Keratinocyte (primary cell): ENCODE data around the gene MLLT1. TPM values are rescaled to one million over a fixed set of nuclear protein-coding genes. Genes with fewer than 3 reads are reported as not detected.

Experiments used
- DNase-seq: peaks from one replicate; pipeline ENCODE4 v3.0.0-alpha.2; 2011; ENCODE audit warnings: low read depth, missing footprints, low spot score
- FAIRE-seq: peaks from 2 replicates; lab custom pipeline; 2011; peaks lifted over from hg19 to GRCh38; lab: Jason Lieb, UNC
- H2AFZ ChIP-seq: 2 replicates; pipeline ENCODE4 v1.6.0; 2012; ENCODE audit warnings: low read length, control low read depth, inconsistent platforms; ENCODE audit not compliant: control insufficient read depth
- H3K27ac ChIP-seq: 2 replicates; pipeline ENCODE4 v1.5.1; 2011; ENCODE audit warnings: low read length; ENCODE audit not compliant: control insufficient read depth, insufficient read depth
- H3K27me3 ChIP-seq: 3 replicates; pipeline ENCODE4 v1.6.0; 2011; ENCODE audit warnings: low read length; ENCODE audit not compliant: control insufficient read depth, insufficient read depth; ENCODE audit errors: extremely low read depth
- H3K36me3 ChIP-seq, 2 experiments: 2 replicates in 1 of 2; 3 replicates in 1 of 2; pipeline ENCODE4 v1.5.1; 2011; ENCODE audit warnings: low read length in 2 of 2, mild to moderate bottlenecking in 1 of 2; ENCODE audit not compliant: control insufficient read depth in 2 of 2, insufficient read depth in 2 of 2; ENCODE audit errors: extremely low read depth in 1 of 2
- H3K4me1 ChIP-seq: 3 replicates; pipeline ENCODE4 v1.5.1; 2011; ENCODE audit warnings: low read length; ENCODE audit not compliant: control insufficient read depth, insufficient read depth; ENCODE audit errors: extremely low read depth
- H3K4me2 ChIP-seq: 3 replicates; pipeline ENCODE4 v1.6.0; 2011; ENCODE audit warnings: low read depth, low read length; ENCODE audit not compliant: control insufficient read depth, insufficient read depth; ENCODE audit errors: extremely low read depth
- H3K4me3 ChIP-seq, 3 experiments: fragments of 200-600 bp in 1 of 3; sonication (generic) in 1 of 3; 2 replicates in 2 of 3; 3 replicates in 1 of 3; pipeline ENCODE4 v1.5.1; 2011 to 2016; ENCODE audit warnings: low read length in 3 of 3, mild to moderate bottlenecking in 3 of 3, control low read depth in 2 of 3, inconsistent platforms in 1 of 3, low read depth in 1 of 3, mixed read lengths in 1 of 3, mixed run types in 1 of 3, moderate library complexity in 1 of 3; ENCODE audit not compliant: control insufficient read depth in 2 of 3, insufficient read depth in 2 of 3; ENCODE audit errors: extremely low read depth in 1 of 3
- H3K79me2 ChIP-seq: 2 replicates; pipeline ENCODE4 v1.6.0; 2012; ENCODE audit warnings: low read length; ENCODE audit not compliant: control insufficient read depth, insufficient read depth
- H3K9ac ChIP-seq: 3 replicates; pipeline ENCODE4 v1.6.0; 2011; ENCODE audit warnings: low read length; ENCODE audit not compliant: control insufficient read depth, insufficient read depth; ENCODE audit errors: extremely low read depth
- H3K9me1 ChIP-seq: 3 replicates; pipeline ENCODE4 v1.6.0; 2011; ENCODE audit warnings: low read length; ENCODE audit not compliant: control insufficient read depth, insufficient read depth; ENCODE audit errors: extremely low read depth
- H3K9me3 ChIP-seq: 2 replicates; pipeline ENCODE4 v1.5.1; 2012; ENCODE audit warnings: low read depth, low read length; ENCODE audit not compliant: control insufficient read depth
- H4K20me1 ChIP-seq: 3 replicates; pipeline ENCODE4 v1.6.0; 2011; ENCODE audit warnings: low read length; ENCODE audit not compliant: control insufficient read depth, insufficient read depth; ENCODE audit errors: extremely low read depth
- CTCF ChIP-seq, 3 experiments: IDR thresholded peaks in 1 of 3; conservative IDR thresholded peaks in 1 of 3; optimal IDR thresholded peaks in 1 of 3; 2 replicates in 2 of 3; 3 replicates in 1 of 3; pipeline versions ENCODE3 to v1.5.1; 2011; ENCODE audit warnings: low read length in 3 of 3, mild to moderate bottlenecking in 3 of 3, moderate library complexity in 2 of 3, control low read depth in 1 of 3, inconsistent platforms in 1 of 3; ENCODE audit not compliant: insufficient read depth in 2 of 3; ENCODE audit errors: extremely low read depth in 1 of 3
- EZH2 ChIP-seq: IDR thresholded peaks from one replicate; pipeline ENCODE4 v1.6.1; 2012; ENCODE audit warnings: inconsistent platforms, mild to moderate bottlenecking, low read length, moderate library complexity
- dilution Hi-C: fragments of 300-500 bp; cut with MboI; formaldehyde crosslinking; loops from one replicate; pipeline ENCODE4 v1.7.0; 2020; ENCODE audit warnings: low sequenced_read_pairs; ENCODE audit not compliant: extremely low pct_ligation_motif_present
- polyA plus RNA-seq, 5 experiments: library from polyadenylated mRNA; depleted of rRNA in 3 of 5; stranded (reverse) in 3 of 5; stranded (forward) in 1 of 5; unstranded in 1 of 5; fragments of >200 nt; gene quantifications; 1 replicate in 1 of 5; 2 replicates in 3 of 5; 3 replicates in 1 of 5; pipeline versions ENCODE4 v1.2.1 to v1.2.3, GENCODE V29; 2011 to 2012; ENCODE audit warnings: missing spikeins in 2 of 5, low read depth in 1 of 5, low replicate concordance in 1 of 5

Gene MLLT1
- polyA plus RNA-seq, 1 donor (not counting 4 experiments of a cell fraction or from before 2014, with no cell fraction given), result 8.3 TPM

- FAIRE-seq (no peak), DNase-seq (no peak)
- TF ChIP-seq EZH2 (no peak), CTCF (optimal IDR thresholded peaks at IDR 0.05 in 1 of 3, IDR thresholded peaks at IDR 0.05 in 1 of 3, conservative IDR thresholded peaks at IDR 0.05 in 1 of 3; ENCODE audit: extremely low read depth in 1 of 3, insufficient read depth in 2 of 3, low read length in 3 of 3) (no peak)
- Histone ChIP-seq H3K9ac (no peak overlapping the region), H3K27ac (no peak overlapping the region), H3K9me3 (no peaks in the 10 kb centered on the region), H4K20me1 (peaks cover 4% of the 10 kb centered on the region), H3K4me3 (no peak overlapping the region), H3K27me3 (no peaks in the 10 kb centered on the region), H2AFZ (no peak overlapping the region), H3K79me2 (peaks cover 2% of the 10 kb centered on the region), H3K36me3 (peaks cover 6 to 18% of the 10 kb centered on the region in 2 experiments), H3K9me1 (peaks cover 3% of the 10 kb centered on the region), H3K4me1 (peaks cover 16% of the 10 kb centered on the region), H3K4me2 (no peak overlapping the region)
- dilution Hi-C loops, result no loop called here
These were observed 58.4 kb downstream of the MLLT1 start for GRCh38 chr19:6221220-6221877.

- Histone ChIP-seq H2AFZ (no peak overlapping the region), H3K9me3 (no peaks in the 10 kb centered on the region), H3K9me1 (peaks cover 3% of the 10 kb centered on the region), H3K27ac (no peak overlapping the region), H3K9ac (no peak overlapping the region), H3K27me3 (no peaks in the 10 kb centered on the region), H3K4me3 (no peak overlapping the region), H3K79me2 (peaks cover 2% of the 10 kb centered on the region), H3K36me3 (peaks cover 6 to 13% of the 10 kb centered on the region in 2 experiments), H3K4me2 (no peak overlapping the region), H4K20me1 (peaks cover 4% of the 10 kb centered on the region), H3K4me1 (peaks cover 16% of the 10 kb centered on the region)
- FAIRE-seq (no peak), DNase-seq (no peak)
- dilution Hi-C loops, result no loop called here
- no peak for TF ChIP-seq EZH2
- TF ChIP-seq CTCF (optimal IDR thresholded peaks at IDR 0.05 in 1 of 3, IDR thresholded peaks at IDR 0.05 in 1 of 3, conservative IDR thresholded peaks at IDR 0.05 in 1 of 3; ENCODE audit: extremely low read depth in 1 of 3, insufficient read depth in 2 of 3, low read length in 3 of 3), result no peak
These were observed 59.2 kb downstream of the MLLT1 start for GRCh38 chr19:6220385-6221191.
